ENCODE results near the gene MPPED1.

DNA sequence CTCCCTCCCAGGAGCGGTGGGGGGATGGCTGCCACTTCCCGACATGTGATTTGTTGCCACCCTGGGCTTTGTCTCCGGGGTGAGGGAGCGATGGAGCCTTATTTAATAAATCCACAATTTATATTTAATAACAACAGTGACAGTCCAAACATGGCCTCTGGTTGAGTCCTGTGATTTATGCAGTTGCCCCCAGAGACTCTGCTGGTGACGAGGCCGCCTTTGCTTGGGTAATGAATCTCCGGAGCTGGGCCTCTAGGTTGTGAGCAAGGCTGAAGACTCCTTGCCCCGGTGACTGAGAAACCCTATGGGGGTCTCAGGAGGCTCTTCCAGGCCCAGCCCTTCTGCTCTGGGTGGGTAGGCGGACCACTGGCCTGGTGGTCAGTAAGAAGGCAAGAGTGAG is 16.7 kb downstream of the MPPED1 start:
- TF ChIP-seq, protein P1, sequence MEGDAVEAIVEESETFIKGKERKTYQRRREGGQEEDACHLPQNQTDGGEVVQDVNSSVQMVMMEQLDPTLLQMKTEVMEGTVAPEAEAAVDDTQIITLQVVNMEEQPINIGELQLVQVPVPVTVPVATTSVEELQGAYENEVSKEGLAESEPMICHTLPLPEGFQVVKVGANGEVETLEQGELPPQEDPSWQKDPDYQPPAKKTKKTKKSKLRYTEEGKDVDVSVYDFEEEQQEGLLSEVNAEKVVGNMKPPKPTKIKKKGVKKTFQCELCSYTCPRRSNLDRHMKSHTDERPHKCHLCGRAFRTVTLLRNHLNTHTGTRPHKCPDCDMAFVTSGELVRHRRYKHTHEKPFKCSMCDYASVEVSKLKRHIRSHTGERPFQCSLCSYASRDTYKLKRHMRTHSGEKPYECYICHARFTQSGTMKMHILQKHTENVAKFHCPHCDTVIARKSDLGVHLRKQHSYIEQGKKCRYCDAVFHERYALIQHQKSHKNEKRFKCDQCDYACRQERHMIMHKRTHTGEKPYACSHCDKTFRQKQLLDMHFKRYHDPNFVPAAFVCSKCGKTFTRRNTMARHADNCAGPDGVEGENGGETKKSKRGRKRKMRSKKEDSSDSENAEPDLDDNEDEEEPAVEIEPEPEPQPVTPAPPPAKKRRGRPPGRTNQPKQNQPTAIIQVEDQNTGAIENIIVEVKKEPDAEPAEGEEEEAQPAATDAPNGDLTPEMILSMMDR (IDR thresholded peaks at IDR 0.05; ENCODE audit: insufficient read depth, low read length, poor library complexity, severe bottlenecking): no peak
- TF ChIP-seq EZH2phosphoT487 (conservative IDR thresholded peaks at IDR 0.05; ENCODE audit: low read length): no peak

All from SU-DHL-6 (cell line).